Non-pigmented ciliary epithelial cell (primary cell): ENCODE data around the gene MYO3B.

Experiments used
- DNase-seq: peaks from one replicate; pipeline ENCODE4 v3.0.0-alpha.2; 2010; ENCODE audit warnings: low read depth

Gene MYO3B

GRCh38 chr2:170696948-170697347 lies 519.0 kb downstream of the MYO3B start:
- DNase-seq, result no peak

- no peak for DNase-seq
Measured at GRCh38 chr2:170701011-170701410, 523.1 kb downstream of the MYO3B start.

DNA sequence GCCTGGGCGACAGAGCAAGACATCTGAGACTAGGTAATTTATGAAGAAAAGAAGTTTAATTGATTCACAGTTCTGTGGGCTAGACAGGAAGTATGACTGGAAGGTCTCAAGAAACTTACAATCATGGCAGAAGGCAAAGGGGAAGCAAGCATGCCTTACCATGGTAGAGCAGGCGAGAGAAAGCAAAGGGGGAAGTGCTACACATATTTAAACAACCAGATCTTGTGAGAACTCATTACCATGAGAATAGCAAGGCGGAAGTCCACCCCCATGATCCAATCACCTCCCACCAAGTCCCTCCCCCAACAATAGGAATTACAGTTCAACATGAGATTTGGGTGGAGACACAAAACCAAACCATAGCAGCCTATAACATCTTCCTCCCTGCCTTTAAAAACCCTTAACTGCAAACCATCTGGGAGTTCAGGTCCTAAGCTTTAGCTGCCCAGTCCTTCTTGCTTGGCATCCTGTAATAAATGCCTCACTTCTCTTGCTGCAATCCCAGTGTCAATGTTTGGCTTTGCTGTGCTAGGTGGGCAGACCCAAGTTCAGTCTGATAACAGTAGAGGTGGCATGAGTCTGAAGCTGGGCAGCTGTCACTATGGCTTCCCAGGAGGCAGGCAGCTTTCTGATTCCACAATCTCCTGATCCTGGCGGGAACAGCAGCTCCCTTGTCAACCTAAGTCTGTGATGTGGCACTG lies 526.0 kb downstream of the MYO3B start:
- no peak for DNase-seq
